ENCODE data around the gene NXPE1. TPM values are rescaled to one million over a fixed set of nuclear protein-coding genes. Genes with fewer than 3 reads are reported as not detected.

The NXPE1 gene
- total and polyA plus RNA-seq, 9 of the 15 experiments (the other 6 are each of a cell fraction or from before 2014, with no cell fraction given): not detected

DNA sequence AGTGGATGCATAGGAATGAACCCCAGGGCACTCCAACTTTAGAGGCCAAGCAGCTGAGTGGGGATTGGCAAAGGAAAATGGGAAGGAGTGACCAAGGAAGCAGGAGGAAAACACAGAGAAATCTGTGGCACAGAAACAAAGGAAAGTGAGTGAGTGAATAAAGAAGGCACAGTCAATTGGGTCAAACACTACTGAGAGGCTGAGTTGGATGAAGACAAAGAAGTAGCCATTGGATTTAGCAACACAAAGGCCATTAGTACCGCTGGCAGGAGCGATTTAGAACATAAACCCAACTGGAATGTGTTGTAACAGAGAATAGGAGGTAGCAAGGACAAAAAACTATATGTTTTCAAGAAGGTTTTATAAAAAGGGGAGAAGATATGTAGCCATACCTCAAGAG lies 6.6 kb upstream of the NXPE1 start:
- POLR2A ChIA-PET: no interaction called here
- H3K4me3 ChIP-seq: no peak overlapping the region
- H3K4me1 ChIP-seq (replicated peaks in 1 of 2; ENCODE audit: control insufficient read depth in 2 of 2, insufficient read depth in 2 of 2, low read length in 2 of 2): no peaks in the 10 kb centered on the region
- no peaks in the 10 kb centered on the region for H3K79me2 ChIP-seq (ENCODE audit: control insufficient read depth, insufficient read depth, low read length)
- in situ Hi-C loops (cut with MboI) (no loop called here), intact Hi-C loops (cut with micrococcal nuclease) (no loop called here)
- ATAC-seq (no peak), FAIRE-seq (no peak), DNase-seq (ENCODE audit: extremely low read depth in 1 of 4, low spot score in 3 of 4) (no peak)
- no peaks in the 10 kb centered on the region for H3K27me3 ChIP-seq (ENCODE audit: control insufficient read depth in 2 of 2, insufficient read depth in 2 of 2, low read length in 2 of 2)
- no peak overlapping the region for H3K4me2 ChIP-seq (ENCODE audit: insufficient read depth, low read length)
- no peaks in the 10 kb centered on the region for H3K9me3 ChIP-seq (replicated peaks; ENCODE audit: control insufficient read depth, insufficient read depth, low read depth, low read length)
- TF ChIP-seq CREM (IDR thresholded peaks at IDR 0.05; ENCODE audit: low read depth) (no peak), ZNF778 (CRISPR knock-in tag; IDR thresholded peaks at IDR 0.05) (no peak), MAX (CRISPR knock-in tag; IDR thresholded peaks at IDR 0.05) (no peak), RBFOX2 (IDR thresholded peaks at IDR 0.05; ENCODE audit: low read depth, low read length) (no peak), ZBTB8A (IDR thresholded peaks at IDR 0.05; ENCODE audit: partially characterized antibody) (no peak), GABPB1 (CRISPR knock-in tag; IDR thresholded peaks at IDR 0.05) (no peak), SIRT6 (IDR thresholded peaks at IDR 0.05; ENCODE audit: low read depth, low read length) (no peak), ZNF124 (CRISPR knock-in tag; IDR thresholded peaks at IDR 0.05) (no peak), GATAD2B (IDR thresholded peaks at IDR 0.05; ENCODE audit: borderline replicate concordance) (no peak)
- WGBS (ENCODE audit: insufficient coverage, low coverage, missing lambda C conversion rate): 0% methylated on average over 2 of the region's 2 CpGs
- H3K27ac ChIP-seq (ENCODE audit: extremely low read depth, low read depth, low read length): no peak overlapping the region
- H3K36me3 ChIP-seq (ENCODE audit: control insufficient read depth, insufficient read depth, low read length): no peaks in the 10 kb centered on the region
- no peaks in the 10 kb centered on the region for H3K9me1 ChIP-seq (ENCODE audit: control insufficient read depth, insufficient read depth, low read length)
- CTCF ChIA-PET (ENCODE audit: low intra/inter-chr PET ratio): no interaction called here
- H4K20me1 ChIP-seq (replicated peaks; ENCODE audit: control insufficient read depth, insufficient read depth, low read length): no peaks in the 10 kb centered on the region
- H2AFZ ChIP-seq (ENCODE audit: low read depth, low read length): no peak overlapping the region
- no peak overlapping the region for H3K9ac ChIP-seq (ENCODE audit: insufficient read depth in 1 of 2, low read depth in 2 of 2, low read length in 2 of 2)
- no TSS peak for BruUV-seq (replicated peaks)

Data from K562 (cell line).